RCC 7860 (cell line): ENCODE measurements around the gene SLC29A3.

Source experiments
- DNase-seq: peaks from one replicate; pipeline ENCODE4 v3.0.0-alpha.2; 2015; ENCODE audit warnings: low spot score
- FAIRE-seq: peaks from 2 replicates; lab custom pipeline; 2012; peaks lifted over from hg19 to GRCh38; lab: Jason Lieb, UNC

SLC29A3 gene

GRCh38 chr10:71317739-71318138 lies 1.3 kb upstream of the SLC29A3 start:
- FAIRE-seq: no peak
- DNase-seq: no peak

GRCh38 chr10:71319800-71320392 lies 837 bp downstream of the SLC29A3 start:
- FAIRE-seq (no peak), DNase-seq (no peak)

GRCh38 chr10:71320592-71320991 lies 1.5 kb downstream of the SLC29A3 start:
- DNase-seq (no peak), FAIRE-seq (no peak)

DNA sequence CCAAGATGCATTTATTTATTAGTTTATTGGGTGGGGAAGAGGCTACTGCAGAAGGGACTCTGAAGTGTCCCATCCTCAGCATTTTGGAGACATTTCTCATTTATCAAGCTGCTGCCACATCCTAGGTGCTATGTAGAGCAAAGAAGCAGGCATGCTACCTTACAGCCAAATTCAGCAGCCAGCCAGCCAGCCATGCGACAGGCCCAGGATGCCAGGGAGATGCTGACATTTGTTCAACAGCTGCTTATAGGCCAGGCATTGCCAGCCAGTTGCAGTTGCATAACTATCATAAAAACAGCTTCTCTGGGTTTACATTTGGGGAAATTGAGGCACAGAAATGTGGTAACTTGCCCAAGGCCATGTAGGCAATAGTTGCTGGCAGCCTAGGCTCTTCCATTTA lies 2.3 kb downstream of the SLC29A3 start:
- DNase-seq (no peak), FAIRE-seq (no peak)

DNA sequence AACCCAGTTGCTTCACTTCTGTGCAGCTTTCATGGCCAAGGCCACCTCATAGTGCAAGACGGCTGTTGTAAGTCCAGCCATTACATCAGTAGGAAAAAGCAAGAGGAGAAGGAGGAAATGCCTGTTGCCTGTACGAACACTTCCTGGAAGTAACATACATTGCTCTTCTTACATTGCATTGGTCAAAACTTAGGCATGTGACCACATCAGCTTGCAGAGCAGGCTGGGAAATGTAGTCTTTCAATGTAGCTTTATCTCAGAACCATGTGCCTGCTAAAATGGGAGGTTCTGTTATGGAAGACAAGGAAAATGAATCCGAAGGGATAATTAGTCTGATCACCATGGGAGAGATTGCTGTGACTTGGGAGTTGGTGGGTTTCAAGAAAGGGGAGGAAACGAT lies 4.3 kb downstream of the SLC29A3 start:
- DNase-seq (no peak), FAIRE-seq (no peak)

DNA sequence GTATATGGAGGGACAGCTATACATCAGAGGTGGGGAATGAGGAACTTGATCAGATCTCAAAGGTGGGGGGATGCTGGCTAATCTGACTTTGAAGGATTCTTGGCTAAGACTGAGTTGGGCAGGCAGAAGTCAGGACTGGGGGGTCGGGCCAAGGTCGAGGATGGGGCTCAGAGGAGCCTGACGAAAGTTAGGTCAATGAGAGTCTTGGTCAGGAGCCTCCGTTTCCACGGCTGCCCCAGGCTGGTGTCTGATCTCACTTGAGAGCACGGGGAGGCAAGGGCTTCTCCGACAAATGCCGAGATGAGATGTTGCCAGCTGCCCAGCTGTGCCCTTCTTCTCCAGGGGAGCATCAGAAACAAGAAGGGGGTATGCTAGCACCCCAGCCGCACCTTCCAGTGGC lies 5.7 kb downstream of the SLC29A3 start:
- no peak for FAIRE-seq

GRCh38 chr10:71325267-71325666 lies 6.2 kb downstream of the SLC29A3 start:
- FAIRE-seq (no peak), DNase-seq (no peak)

More for the DNA sequence above, 5.7 kb downstream of the SLC29A3 start:
- DNase-seq: no peak

GRCh38 chr10:71326464-71326881 lies 7.4 kb downstream of the SLC29A3 start:
- FAIRE-seq (no peak), DNase-seq (no peak)

DNA sequence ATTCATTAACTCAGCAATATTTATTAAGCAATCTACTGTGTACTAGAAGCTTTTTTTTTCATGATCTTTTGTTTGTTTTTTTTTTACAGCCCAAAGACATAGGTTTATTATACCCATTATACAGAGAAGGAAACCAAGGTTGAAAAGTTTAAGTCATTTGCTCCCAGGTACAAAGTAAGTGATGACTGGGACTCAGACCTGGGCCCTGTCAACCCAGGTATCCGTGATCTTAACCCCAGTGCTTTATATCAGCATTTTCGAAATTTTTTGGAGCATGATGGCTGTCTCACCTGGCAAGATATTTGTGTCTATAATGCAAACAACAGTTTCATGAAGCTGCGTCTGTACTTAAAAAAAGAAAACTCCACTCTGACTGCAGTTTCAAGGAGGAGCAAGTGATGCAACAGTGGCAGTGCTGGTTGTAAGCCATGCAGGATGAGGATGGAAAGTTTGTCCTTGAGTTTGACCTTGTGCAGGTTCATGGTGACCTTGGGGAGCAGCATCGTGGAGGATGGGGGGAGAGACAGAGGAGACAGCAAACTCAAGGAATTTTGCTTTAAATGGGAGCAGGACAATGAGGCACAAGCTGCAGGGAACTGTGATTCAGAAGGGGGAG lies 11.8 kb downstream of the SLC29A3 start:
- FAIRE-seq (no peak), DNase-seq (no peak)

DNA sequence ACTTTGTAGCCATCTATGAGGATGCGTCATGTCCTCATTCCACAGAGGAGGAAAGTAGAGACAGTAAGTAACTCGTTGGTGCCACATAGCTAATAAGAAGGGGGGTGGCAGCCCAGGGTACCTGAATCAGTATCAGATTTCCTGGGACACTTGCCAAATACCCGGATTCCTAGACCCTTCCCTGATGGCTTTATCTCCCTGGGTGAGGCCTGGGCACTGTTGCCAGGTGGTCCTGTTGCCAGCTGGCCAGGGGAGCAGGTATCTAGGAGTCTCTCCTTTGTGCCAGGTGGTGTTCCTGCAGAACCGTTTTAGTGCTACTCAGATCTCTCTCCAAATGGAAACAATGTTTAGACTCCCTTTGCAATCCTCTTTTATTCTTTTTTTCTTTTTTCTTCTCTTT lies 12.7 kb downstream of the SLC29A3 start:
- FAIRE-seq: no peak
- no peak for DNase-seq

DNA sequence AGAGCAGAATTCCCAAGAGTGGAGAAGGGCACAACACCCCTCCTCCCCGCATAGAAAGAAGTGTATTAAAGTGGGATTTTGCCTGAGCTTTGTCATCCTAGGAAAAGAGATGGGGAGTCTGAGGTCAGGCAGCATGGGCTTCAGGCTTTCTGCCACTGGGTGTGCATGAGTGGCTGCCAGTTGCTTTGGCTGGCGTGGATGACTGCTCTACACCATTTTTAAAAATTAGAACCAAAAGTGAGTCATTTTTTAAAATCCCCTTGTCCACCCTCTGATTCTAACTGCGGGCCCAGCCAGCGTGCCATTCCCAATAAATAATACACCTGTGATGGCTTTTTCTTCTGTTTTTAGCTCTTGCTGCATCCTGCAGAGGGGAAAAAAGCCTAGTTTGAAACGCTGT lies 13.4 kb downstream of the SLC29A3 start:
- FAIRE-seq (peak; percentile 36), DNase-seq (no peak)

GRCh38 chr10:71333129-71333887 lies 14.2 kb downstream of the SLC29A3 start:
- peak; percentile 25 for DNase-seq
- FAIRE-seq: no peak

DNA sequence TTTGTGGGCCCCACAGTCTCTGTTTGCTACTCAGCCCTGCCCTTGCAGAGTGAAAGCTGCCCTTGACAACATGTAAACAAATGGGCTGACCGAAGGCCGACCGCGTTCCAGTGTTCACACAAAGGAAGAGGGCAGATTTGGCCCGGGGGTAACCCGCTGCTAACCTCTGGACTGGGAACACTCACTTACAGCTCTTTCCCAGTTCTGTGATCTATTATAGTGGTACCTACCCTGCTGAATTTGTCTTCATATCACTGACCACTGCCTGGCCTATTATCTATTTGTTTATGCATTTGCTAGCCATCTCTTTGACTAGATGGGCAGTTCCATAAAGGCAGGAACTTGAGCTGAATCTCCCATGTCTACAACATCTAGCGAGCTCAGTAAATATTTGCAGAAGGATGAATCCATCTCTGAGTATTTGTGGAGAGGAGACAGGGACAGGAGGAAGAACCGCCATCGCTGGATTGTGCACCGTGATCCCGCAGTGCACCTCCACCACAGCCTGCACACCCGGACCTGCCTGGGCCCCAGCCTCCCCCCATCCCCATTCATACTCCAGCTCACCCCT lies 15.2 kb downstream of the SLC29A3 start:
- FAIRE-seq (no peak), DNase-seq (no peak)

- DNase-seq (no peak), FAIRE-seq (no peak)
These were observed 16.2 kb downstream of the SLC29A3 start for GRCh38 chr10:71335173-71335708.

GRCh38 chr10:71336632-71337031 lies 17.6 kb downstream of the SLC29A3 start:
- DNase-seq (no peak), FAIRE-seq (no peak)

- FAIRE-seq: peak; percentile 87
- peak; percentile 78 for DNase-seq
These were observed 18.2 kb downstream of the SLC29A3 start for GRCh38 chr10:71337219-71337701.

DNA sequence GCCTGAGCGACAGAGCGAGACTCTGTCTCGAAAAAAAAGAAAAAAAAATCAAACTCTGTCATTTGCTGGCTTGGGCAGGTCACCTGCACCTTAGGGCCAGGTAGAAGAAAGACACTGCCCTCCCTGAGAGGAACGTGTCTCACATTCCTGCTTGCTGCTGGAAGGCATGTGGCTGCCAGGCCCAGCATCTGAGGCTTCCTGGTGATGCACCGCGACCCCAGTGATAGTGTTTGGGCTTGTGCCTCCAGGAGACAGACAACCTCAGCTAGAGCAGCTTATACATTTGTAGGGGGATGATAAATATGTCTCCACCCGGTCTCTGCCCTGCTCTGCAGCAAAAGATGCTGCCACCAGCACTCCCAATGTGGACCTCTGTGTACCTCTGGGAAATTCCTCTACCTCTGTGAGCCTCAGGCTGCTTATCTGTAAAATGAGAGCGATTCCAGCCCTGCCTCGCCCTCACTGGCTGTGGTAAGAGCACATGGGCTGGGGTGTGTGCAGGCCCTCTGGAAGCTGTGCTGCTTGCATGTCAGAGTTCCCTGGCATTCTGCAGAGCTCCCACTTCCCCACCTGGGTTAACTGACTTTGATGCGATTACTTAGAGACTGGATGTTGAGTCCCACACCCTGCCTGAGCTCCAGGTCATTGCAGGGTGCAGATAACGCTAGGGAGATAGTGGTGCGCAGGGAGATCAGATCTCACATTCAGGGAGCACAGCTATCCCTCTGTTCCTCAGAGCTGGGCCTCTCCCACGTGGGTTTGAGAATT lies 19.9 kb downstream of the SLC29A3 start:
- FAIRE-seq: no peak
- DNase-seq: no peak

DNA sequence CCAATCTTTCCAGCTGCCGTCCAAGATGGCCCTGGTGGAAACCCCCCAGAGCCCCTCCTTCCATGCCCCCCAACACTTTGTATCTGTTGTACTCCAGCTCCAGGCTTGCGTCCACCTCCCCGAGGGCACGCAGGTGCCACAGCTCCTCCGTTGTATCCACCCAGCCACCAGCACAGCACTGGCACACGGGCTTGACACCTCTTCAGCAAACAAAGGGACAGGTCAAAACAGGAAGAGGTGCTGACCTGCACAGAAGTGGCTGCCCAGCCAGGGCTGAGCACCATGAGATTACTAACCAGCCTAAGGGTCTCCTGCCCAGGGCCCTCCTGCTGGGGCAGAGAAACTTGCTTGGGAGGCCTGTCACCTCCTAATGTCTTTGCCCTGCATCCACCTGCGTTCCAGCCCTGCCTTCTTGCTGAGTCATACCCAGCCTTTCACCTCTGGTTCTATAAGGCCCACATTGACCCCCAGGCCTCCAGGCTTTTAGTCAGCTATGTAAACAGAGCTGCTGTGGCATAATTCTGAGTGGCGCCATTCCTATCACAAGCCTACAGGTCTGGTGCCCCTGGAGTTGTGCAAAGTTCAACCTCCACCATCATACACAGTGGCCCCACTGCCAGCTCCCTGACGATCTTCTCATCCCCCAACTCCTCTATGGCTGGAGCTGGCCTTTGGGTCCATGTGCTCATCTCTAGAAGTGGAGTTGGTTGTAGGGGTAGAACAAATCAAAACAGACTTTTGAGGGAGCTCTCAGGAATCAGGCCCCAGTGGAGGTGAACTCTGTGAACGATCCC lies 20.9 kb downstream of the SLC29A3 start:
- peak; percentile 88 for DNase-seq
- peak; percentile 80 for FAIRE-seq

- DNase-seq: no peak
- FAIRE-seq: no peak
These were observed 23.7 kb downstream of the SLC29A3 start for GRCh38 chr10:71342573-71343391.
